Dermis blood vessel endothelial cell (primary cell): Measurements from ENCODE around the gene PAQR4. TPM values are rescaled to one million over a fixed set of nuclear protein-coding genes. Genes with fewer than 3 reads are reported as not detected.

Experiments used
- DNase-seq: peaks from one replicate; pipeline ENCODE4 v3.0.0; 2010
- total RNA-seq: library from RNA; depleted of rRNA; stranded (reverse); fragments of >200 nt; gene quantifications from 2 replicates; pipeline ENCODE4 v1.2.3, GENCODE V29; 2014

PAQR4 gene
- total RNA-seq, 1 donor from 2014 or later = 9.4 TPM

DNA sequence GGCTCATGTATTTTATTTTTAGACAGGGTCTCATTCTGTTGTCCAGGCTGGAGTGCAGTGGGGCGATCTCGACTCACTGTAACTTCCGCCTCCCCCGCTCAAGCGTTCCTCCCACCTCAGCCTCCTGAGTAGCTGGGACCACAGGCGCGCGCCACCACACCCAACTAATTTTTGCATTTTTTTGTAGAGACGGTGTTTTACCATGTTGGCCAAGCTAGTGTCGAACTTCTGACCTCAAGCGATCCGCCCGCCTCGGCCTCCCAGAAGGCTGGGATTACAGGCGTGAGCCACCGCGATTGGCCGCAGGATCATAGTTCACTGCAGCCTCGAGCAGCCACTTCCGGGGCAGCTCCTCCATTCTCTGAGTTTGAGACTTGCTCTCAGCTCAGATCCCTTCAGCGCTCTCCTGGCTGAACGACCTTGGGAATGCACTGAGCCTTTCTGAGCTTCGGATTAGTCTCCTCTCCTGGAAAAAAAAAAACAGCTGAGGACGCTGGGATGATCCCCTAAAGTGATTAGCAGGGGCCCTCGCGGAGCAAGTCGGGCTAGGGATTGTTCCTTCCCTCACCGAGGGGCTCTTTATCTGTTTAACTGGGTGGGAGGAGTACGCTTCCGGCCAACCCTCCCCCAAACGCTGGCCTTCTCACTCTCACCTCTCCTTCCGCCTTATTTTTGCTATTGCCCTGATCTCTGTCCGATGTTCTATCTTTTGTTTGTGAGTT lies 12.2 kb downstream of the PAQR4 start:
- DNase-seq = no peak

DNA sequence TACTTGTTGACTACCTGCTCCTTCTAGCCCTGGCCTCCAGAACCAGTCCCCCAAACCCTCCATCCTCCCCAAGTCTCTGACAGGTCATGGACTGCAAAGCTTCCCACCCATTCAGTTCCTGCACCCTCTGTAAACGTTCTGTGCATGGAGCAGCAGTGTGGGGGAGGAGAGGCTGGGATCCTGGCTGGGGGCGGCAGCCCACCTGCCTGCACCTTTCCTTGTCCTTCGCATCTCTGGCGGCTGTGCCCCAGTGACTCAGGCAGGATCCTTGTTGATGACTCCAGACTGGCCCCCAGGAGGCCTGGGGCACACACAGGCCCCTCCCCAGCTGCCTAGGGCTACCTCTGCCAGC lies 12.7 kb downstream of the PAQR4 start:
- no peak for DNase-seq

DNA sequence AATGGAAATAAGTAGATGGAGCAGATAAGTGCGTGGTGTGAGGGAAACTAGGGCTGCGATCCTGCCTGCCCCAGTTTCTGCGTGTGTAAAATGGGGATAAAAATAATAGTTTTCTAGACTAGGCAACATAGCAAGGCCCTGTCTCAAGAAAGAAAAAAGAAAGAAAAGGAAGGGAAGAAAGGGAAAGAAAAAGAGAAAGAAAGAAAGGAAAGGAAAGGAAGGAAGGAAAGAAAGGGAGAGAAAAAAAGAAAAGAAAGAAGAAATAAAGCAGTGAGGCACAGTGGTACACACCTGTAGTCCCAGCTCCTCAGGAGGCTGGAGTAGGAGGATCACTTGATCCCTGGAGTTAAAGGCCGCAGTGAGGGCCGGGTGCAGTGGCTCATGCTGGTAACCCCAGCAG lies 13.3 kb downstream of the PAQR4 start:
- no peak for DNase-seq

DNA sequence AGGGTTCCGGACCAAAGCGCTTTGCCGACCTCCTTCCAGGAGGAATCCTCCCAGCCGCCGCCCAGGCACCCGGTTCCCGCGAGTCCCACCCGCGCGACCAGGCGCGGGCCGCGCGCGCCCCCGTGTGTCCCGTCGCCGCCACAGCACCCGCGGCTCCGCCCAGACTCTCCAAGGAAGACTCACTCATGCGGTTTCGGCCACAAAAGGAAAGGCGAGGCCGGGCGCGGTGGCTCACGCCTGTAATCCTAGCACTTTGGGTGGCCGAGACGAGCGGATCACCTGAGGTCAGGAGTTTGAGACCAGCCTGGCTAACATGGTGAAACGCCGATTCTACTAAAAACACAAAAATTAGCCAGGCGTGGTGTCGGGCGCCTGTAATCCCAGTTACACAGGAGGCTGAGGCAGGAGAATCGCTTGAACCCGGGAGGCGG lies 14.6 kb downstream of the PAQR4 start:
- DNase-seq = peak; percentile 80

DNA sequence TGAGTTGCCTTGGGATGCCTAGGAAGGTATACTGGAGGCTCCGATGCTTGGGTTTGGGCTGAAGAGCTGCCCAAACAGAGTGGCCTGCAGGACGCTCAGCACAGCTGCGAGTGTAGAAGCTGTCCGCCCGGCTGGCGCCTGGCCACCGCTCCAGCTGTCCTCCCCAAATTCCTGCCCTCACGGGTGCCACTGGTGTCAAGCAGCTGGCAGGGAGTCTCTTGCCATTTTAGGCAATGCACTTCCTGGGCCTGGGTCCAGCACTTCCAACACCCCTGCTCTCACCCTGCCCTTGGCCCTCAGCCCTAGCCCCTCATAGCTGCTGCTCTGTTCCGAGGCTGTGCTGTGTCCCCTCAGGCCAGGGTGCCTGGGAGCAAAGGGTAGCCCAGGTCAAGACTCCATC lies 16.3 kb downstream of the PAQR4 start:
- no peak for DNase-seq

DNA sequence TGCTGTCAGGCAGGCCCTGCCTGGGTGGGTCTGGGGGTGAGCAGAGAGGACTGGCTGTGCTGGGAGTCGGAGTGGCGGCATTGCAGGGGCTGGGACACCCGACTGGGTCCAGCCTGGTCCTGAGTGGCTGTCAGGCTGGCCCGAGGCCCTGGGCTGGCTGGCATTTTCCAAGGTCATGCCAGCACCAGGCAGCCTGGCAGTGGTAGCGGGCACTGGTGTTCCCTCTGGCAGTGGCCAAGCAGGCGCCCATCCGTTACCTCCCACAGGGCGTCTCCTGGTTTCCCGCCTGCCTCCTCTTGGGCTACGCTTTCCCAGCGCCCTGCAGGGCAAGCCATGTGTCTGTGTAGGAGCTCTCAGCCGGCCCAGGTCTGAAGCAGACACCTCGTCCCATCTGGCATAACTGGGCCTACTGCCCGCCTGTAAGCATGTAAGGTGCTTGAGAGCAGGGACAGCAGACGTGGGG lies 16.8 kb downstream of the PAQR4 start:
- DNase-seq = no peak

DNA sequence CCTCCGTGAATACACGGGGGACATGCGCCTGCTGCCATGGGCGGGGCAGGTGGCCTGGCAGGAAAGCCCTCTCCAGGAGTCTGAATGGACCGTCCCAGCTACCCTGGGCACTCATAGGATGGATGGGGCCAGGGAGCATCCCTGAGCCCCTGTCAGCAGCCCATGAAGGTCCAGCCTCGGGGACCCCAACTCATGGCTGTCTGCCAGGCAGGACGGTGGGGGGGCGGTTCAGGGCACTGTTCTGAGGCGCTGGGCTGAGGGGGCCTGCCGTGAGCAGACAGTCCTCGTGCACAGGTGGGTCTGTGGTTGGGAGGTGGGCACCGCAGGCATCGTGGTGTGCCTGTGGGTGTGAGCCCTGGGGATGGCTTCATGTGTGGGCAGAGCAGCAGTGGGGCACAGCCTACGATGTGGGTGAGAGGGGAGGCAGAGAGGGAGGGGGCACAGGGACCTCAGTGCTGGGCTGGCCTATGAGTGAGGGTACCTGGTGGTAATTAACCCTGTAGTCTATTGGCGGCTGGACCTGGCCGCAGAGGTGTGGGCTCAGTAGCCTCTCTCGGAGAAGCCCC lies 17.6 kb downstream of the PAQR4 start:
- no peak for DNase-seq

DNA sequence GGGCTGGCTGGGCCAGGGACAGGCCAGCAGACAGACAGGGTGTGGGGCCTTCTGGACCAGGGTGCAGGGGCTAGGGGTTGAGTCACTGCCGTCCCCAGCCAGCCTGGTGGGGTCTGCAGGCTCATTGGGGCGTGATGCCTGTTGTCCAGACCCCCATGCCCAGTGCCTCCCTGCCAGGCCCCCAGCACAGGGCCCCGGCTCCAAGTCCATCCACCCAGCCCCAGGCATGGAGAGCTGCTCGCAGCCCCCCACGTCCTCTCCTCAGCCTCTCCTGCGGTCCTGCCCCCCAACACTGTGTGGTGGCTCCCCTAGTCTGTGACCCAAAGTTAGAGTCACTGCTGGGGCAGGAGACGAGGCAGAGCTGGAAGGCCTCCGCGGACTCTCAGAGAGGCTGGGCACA lies 18.1 kb downstream of the PAQR4 start:
- DNase-seq = no peak

DNA sequence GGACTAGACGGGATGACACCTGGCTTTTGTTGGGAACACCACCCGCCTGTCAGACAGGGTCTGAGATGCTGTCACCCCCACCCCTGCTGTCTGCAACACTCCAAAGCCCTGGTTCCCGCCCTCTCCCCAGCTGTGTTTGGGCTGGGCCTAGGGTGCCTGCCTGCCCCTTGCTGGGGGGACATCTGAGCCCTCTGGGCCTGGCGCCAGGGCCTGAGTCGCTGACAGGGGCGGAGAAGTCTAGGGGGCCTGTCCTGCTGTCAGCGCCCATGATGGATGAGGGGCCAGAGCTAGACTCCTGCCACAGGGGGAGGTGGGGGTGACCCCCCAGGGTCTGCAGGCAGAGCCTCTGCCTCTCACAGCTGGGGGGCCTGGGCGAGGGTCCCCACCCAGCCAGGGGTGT lies 18.7 kb downstream of the PAQR4 start:
- DNase-seq = no peak

DNA sequence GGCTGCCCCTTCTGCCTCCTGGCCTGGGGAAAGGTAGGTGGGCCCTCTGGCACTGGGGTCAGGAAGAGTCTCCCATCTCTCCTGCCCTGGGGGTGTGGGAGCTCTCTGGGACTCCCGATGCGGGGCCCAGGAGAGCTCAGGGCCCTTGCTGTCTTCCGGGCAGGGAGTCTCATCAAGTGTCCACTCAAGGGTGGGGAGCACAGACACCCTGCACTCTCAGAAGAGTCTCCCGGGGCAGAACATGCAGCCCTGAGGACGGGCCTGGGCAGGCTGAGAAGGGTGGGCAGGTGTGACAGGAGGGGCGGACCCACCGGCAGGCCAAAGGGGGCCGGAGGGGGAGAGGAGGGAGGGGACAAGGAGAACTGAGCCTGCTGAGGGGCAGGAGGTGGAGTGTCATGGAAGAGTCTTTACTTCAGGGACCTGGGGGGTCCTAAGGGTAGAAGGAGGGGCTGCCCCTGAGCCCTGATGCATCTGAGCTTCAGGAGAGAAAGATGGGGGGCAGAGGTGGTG lies 19.5 kb downstream of the PAQR4 start:
- DNase-seq = no peak

DNA sequence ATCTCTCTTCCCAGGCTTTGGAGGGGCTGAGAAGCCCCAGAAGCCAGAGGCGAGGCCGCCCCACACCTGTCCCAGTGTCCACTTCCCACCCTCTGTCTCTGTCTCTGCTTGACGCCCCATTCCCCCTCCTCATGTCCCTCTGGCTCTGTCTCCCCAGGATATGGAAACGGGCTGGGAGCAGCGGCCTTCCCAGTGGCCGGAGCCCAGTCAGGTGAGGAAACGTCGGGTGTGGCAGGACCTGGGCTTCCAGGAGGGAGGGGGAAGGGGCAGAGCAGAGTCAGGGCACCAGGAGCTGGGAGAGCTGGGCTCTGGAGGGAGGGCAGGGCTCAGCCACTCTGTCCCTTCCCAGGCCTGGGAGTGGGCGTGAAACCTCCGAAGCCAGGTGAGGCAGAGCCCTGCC lies 21.7 kb downstream of the PAQR4 start:
- no peak for DNase-seq

DNA sequence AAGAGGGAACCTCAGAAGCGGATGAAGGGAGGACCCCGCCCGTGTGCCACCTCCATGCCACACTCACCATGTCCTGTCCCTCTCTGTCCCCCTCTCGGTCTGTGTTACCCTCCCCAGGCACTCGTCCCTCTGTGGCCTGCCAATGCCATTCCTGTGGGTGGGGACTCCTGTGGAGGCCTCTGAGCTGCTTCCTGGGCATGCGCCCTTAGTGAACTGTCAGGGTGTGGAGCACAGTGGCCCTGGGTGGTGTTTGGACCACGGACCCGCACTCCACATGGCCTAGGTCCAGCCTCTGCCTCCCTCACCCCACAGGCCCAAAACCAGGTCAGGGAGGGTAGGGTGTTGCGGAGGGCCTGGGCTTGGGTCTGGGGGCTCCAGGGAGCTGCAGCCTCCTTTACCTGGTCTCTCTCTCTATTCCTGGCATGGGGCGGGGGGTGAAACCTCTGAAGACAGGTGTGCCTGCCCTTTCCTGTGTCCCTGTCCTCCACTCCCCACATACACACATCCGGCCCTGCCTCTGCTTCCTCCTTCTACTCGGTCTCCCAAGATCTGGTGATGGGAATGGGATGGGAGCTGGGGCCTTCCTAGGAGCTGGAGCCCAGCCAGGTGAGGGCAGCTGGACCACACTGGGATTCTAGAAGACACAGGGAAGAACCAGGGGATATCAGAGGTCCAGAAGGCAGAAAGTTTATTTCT lies 22.6 kb downstream of the PAQR4 start:
- no peak for DNase-seq

DNA sequence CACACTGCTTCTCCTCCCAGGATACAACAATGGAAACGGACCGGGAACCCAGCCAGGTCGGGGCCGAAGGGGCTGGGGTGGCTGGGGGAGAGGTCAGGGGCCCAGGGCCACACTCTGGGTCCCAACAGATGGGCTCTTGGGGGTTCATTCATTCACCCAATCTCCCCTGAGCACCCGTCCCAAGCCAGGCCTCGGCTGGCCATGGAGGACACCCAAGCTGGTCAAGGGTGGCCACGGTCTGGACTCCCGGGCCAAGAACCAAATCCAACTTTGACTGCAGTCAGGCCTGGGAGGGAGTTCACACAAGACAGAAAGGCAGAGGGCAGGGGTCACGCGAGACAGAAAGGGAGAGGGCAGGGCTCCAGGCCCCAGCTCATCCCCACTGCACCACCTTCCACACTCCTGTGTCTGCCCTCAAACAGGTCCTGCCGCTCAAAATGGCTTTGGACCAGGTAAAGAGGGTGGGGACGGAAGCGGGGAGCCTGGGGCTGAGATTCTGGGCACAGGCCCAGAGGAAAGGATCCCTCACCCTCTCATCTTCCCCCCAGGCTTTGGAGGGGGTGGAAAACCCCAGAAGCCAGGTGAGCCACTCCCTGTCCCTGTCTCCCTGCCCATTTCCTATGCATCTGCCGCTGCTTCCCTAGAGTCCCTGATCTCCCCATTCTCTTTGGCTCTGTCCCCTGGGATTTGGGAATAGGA lies 23.4 kb downstream of the PAQR4 start:
- DNase-seq = no peak

DNA sequence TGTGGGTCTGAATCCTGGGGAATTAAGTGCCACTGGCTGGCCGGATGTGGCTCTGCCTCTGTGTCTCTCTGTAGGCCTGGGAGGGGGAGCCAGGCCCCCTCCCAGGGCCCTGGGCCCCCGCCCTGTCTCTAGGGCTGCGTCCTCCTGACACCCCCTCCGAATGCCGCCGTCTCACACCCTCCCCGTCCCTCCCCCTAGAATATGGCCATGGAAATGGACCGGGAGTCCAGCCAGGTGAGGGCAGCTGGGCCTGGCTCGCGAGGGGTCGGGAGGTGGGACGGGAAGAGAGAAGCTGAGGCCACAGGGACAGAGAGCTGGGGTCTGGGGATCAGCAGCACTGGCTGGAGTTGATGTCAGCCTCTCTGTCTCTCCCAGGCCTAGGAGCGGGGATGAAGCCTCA lies 27.1 kb downstream of the PAQR4 start:
- no peak for DNase-seq

DNA sequence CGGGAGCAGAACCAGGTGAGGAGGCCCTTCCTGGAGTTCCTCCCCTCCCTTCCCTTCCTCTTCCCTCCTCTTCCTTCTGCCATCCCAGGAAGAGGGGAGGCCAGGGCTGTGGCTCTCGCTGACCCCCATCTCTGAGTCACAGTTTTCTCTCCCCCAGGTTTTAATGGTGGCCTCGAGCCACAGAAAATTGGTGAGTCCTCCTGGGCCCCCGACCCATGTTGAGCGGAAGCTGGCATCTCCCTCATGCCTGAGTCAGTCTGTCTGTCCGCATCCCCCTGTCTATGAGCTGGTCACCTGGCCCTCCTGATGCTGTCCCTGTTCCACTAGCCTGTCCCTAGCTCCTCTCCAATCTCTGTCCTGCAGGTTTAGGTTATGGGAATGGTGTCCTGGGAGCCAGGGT lies 30.8 kb downstream of the PAQR4 start:
- DNase-seq = no peak

DNA sequence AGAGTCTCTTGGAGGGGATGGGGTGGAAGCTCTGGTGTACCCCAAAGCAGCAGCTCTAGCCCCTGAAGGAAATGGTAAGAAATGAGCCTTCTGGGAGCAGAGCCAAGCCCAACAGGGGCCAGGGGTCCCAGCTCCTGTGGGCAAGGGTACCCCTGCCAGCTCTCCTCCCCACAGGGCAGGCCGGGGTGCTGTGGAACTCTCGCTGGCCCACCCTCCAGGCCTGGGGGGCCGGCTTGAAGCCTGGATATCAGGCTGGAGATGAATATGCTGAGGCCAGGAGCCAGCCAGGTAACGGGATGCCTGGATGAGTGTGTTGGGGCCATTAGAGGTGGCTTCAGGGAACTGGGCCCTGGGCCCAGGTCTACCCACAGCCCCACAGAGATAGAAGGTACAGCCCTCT lies 31.4 kb downstream of the PAQR4 start:
- no peak for DNase-seq

DNA sequence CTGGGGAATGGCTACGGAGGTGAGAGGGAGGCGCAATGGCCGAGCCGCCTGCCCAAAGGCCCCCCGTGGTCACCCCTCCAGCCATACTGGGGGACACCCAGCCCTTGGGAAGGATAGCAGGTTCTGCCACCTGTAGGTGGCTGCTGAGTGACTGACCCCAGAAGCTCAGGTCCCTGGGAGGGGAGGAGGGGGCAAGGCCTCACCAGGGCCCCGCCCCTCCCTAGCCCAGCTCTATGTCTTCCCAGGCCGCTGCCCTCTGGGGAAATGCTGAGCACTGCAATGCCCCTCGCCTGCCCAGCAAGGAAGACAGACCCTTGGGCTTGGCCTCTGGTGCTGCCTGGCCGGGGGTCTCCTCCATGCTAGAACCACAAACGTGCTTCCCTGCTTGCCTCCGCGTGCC lies 32.2 kb downstream of the PAQR4 start:
- no peak for DNase-seq

DNA sequence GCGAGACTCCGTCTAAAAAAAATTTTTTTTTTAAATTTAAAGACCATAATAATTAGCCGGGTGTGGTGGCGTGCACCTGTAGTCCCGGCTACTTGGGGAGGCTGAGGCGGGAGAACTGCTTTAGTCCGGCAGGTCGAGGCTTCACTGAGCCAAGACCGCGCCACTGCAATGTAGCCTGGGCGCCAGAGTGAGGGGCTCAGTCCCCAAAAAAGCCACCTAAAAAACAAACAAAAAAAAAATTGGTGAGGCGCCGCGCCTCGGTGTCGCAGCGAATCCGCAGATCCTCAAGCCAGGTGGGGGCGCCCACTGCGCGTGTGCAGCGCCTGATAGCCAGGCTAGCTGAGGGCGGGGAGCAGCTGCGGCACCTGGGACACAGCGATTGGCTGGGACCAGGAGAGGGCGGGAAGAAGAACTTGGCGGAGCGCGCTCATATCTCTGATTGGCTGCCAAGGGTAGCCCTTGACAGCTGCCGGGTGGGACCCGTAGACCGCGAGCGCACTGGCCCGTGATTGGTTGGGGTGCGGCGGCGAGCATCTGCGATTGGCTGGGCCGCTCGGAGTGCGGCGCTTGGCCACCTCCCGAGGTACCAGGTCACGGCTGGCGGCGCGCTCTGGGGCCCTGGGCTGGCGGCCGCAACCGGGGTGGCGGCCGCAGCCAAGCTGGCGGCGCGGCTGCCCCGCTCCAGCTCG lies 34.6 kb downstream of the PAQR4 start:
- DNase-seq = peak; percentile 100

DNA sequence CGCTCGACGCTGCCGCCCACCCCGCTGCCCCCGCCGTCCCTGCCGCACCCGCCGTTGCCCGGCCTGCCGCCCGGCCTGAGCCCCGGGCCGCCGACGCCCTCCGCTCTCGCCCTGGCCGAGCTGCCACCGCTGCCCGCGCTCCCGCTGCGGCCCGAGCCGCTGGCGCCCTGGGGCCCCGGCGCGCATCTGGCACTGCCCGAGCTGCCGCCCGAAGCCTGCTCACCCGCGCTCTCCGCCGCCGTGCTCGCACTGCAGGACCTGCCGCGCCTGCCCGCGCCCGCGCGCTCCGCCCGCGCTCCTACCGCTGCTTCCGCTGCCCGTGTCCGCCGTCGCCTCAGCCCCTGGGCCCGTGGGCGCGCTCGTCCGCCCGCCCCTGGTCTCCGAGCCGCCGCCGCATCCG lies 35.2 kb downstream of the PAQR4 start:
- DNase-seq = peak; percentile 19

DNA sequence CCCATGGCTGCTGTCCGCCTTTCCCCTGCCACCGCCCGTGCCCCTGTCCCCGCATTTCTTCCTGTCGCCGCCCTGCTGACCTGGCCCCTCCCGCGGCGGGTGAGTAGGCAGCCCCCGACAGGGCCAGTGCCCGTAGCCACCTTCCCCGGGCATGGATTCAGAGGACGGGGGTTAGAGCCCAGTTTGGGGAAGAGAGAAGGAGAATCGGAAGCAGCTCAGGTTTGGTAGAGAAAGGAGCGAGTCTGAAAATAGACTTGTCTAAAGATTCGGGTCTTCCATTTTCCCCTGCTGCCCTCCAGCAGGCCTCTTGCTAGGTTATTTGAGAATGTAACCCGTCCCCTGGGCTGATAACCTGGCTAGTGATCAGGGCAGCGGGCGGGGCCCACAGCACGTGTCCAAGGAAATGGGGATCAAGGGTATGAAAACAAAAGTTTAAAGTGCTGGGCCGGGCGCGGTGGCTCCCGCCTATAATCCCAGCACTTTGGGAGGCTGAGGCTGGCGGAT lies 35.7 kb downstream of the PAQR4 start:
- DNase-seq = no peak

DNA sequence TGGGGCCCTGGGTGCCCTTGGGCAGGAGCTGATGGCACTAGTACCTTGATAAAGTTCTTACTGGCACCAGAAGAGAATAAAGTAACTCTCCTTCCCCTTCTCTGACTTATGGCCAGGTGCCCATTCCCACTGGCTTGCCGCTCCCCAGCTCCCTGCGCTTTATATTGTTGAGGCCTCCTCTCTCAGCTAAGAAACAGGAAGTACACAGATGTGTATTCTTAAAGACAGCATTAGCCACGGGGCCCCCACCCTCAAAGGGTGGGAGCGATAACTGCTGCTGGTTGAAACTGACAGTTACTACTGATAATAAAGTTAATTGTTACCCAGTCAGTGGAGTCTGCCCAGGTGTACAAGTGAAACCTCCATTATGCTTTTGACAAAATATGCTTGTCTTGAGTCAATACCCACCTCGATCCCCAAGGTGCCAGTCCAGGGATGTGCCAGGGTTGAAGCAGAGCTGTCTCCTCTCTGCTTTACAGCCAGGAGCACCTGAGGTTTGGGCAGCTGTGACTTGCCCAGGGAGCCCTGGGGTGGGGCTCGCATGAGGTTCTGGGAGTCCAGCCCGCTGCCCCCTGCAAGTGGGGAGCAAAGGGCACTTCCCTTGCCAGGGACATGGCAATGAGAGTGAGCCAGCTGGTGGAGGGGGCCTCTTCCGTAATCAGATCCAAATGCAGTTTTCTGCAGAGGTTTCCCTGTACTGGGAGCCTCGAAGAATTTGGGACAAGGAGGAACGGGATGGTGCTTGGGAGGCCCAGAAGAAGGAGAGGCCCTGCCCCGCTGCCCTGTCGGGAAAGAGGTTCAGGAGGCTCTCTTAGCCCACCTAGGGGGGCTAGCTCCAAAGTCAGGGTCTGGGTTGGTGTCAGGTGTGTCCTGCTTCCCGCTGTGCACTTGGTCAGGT lies 38.2 kb downstream of the PAQR4 start:
- no peak for DNase-seq
